Mesenchymal stem cell (in vitro differentiated cells and primary cell): Measurements from ENCODE around the gene ADARB2.

ENCODE experiments used
- DNase-seq: peaks from one replicate; pipeline ENCODE4 v3.0.0-alpha.2; 2013
- H2AFZ ChIP-seq: one replicate; pipeline ENCODE4 v1.6.1; 2013; ENCODE audit warnings: low read depth, mild to moderate bottlenecking, control low read depth, inconsistent platforms, low read length, moderate library complexity
- H2AK5ac ChIP-seq: 2 replicates; pipeline ENCODE4 v1.6.1; 2013; ENCODE audit warnings: low read length, moderate library complexity, mild to moderate bottlenecking, inconsistent platforms; ENCODE audit not compliant: severe bottlenecking
- H2BK120ac ChIP-seq: one replicate; pipeline ENCODE4 v1.6.1; 2013; ENCODE audit warnings: low read depth, mild to moderate bottlenecking, inconsistent platforms, low read length, moderate library complexity
- H2BK12ac ChIP-seq, 2 experiments: one replicate each; pipeline ENCODE4 v1.6.1; 2013; ENCODE audit warnings: inconsistent platforms in 2 of 2, low read length in 2 of 2, mild to moderate bottlenecking in 2 of 2, moderate library complexity in 2 of 2, control low read depth in 1 of 2
- H2BK15ac ChIP-seq: one replicate; pipeline ENCODE4 v1.6.1; 2013; ENCODE audit warnings: mild to moderate bottlenecking, low read depth, inconsistent platforms; ENCODE audit not compliant: poor library complexity, severe bottlenecking
- H2BK5ac ChIP-seq: 2 replicates; pipeline ENCODE4 v1.6.1; 2013; ENCODE audit warnings: low read depth, mild to moderate bottlenecking, low read length, control low read depth, inconsistent platforms; ENCODE audit not compliant: poor library complexity, severe bottlenecking
- H3K14ac ChIP-seq, 2 experiments: one replicate each; pipeline ENCODE4 v1.6.1; 2013; ENCODE audit warnings: inconsistent platforms in 2 of 2, low read length in 2 of 2, control low read depth in 1 of 2, mild to moderate bottlenecking in 1 of 2, moderate library complexity in 1 of 2
- H3K18ac ChIP-seq, 2 experiments: one replicate each; pipeline ENCODE4 v1.6.1; 2013; ENCODE audit warnings: inconsistent platforms in 2 of 2, low read length in 2 of 2, control low read depth in 1 of 2, low read depth in 1 of 2, mild to moderate bottlenecking in 1 of 2
- H3K23ac ChIP-seq, 2 experiments: one replicate each; pipeline ENCODE4 v1.6.1; 2013; ENCODE audit warnings: inconsistent platforms in 2 of 2, low read length in 2 of 2, mild to moderate bottlenecking in 2 of 2, moderate library complexity in 2 of 2, control low read depth in 1 of 2
- H3K27ac ChIP-seq: 2 replicates; pipeline ENCODE4 v1.5.1; 2013; ENCODE audit warnings: mild to moderate bottlenecking, moderate library complexity, low read length, control low read depth, inconsistent platforms; ENCODE audit not compliant: poor library complexity, severe bottlenecking
- H3K27me3 ChIP-seq, 2 experiments: 2 replicates each; pipeline versions ENCODE4 v1.6.1 to v1.7.0; 2013; ENCODE audit warnings: low read length in 2 of 2, mild to moderate bottlenecking in 2 of 2, moderate library complexity in 2 of 2, control low read depth in 1 of 2, inconsistent platforms in 1 of 2; ENCODE audit not compliant: control insufficient read depth in 1 of 2, insufficient read depth in 1 of 2
- H3K36me3 ChIP-seq, 2 experiments: 2 replicates each; pipeline versions ENCODE4 v1.6.1 to v1.7.0; 2013; ENCODE audit warnings: low read length in 2 of 2, control low read depth in 1 of 2, inconsistent platforms in 1 of 2, low read depth in 1 of 2, mild to moderate bottlenecking in 1 of 2; ENCODE audit not compliant: insufficient read depth in 2 of 2, control insufficient read depth in 1 of 2
- H3K4ac ChIP-seq, 2 experiments: one replicate each; pipeline ENCODE4 v1.6.1; 2013; ENCODE audit warnings: inconsistent platforms in 2 of 2, low read length in 2 of 2, mild to moderate bottlenecking in 2 of 2, moderate library complexity in 2 of 2, control low read depth in 1 of 2, low read depth in 1 of 2
- H3K4me1 ChIP-seq: 2 replicates; pipeline ENCODE4 v1.6.1; 2013; ENCODE audit warnings: low read depth, low read length, control low read depth; ENCODE audit not compliant: control insufficient read depth, insufficient read depth
- H3K4me2 ChIP-seq: 2 replicates; pipeline ENCODE4 v1.6.1; 2013; ENCODE audit warnings: low read length, mild to moderate bottlenecking, inconsistent platforms; ENCODE audit not compliant: poor library complexity, severe bottlenecking
- H3K4me3 ChIP-seq, 2 experiments: 2 replicates each; pipeline versions ENCODE4 v1.5.1 to v1.7.0; 2013; ENCODE audit warnings: low read length in 2 of 2, mild to moderate bottlenecking in 2 of 2, control low read depth in 1 of 2, low read depth in 1 of 2; ENCODE audit not compliant: insufficient read depth in 1 of 2
- H3K79me1 ChIP-seq: replicated peaks from 2 replicates; pipeline ENCODE4 v1.6.1; 2013; ENCODE audit warnings: mild to moderate bottlenecking, control low read depth, low read length, inconsistent platforms; ENCODE audit not compliant: poor library complexity, severe bottlenecking
- H3K9ac ChIP-seq: 2 replicates; pipeline ENCODE4 v1.7.0; 2013; ENCODE audit warnings: mild to moderate bottlenecking, low read length, moderate library complexity
- H3K9me3 ChIP-seq: 2 replicates; pipeline ENCODE4 v1.7.0; 2013; ENCODE audit warnings: mild to moderate bottlenecking, low read length; ENCODE audit not compliant: control insufficient read depth
- H4K8ac ChIP-seq: one replicate; pipeline ENCODE4 v1.6.1; 2013; ENCODE audit warnings: inconsistent platforms, mild to moderate bottlenecking, low read length, moderate library complexity
- H4K91ac ChIP-seq: one replicate; pipeline ENCODE4 v1.6.1; 2013; ENCODE audit warnings: mild to moderate bottlenecking, low read length, inconsistent platforms
- WGBS: methylation state at CpG from one replicate; pipeline ENCODE4 v1.1.7; 2013; ENCODE audit warnings: mixed read lengths; 5-methylcytosine and 5-hydroxymethylcytosine counted together

ADARB2 gene

DNA sequence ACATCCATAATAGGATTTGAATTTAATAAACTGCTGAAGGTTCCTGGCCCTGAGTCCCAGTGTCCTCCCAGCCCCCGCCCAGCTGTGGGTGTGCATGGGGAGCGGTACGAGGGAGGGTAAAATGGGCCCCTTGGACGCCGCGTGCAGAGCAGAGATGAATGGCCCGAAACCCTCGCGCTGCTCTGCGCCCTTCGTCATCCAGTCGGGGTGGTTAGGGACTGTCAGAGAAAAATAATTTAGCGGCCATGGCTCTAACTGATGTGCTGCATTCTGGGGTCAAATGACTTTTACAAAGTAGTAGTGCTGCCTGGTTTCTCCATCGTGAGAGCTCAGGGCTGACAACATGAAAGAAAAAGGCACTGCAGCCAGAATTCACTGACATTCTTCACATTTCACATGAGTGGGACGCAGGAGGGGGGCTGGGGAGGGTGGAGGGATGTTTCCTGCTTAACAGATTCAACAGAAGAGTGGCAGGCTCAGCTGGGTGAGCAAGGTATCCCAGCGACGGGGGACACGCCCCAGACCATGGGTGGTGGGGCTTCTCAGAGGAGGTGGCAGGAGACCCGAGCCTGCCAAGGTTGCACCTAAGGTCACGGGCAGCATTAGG is 376.7 kb downstream of the ADARB2 start:
- H2BK5ac ChIP-seq = peak overlapping the region; percentile 36
- no peak overlapping the region for H2BK120ac ChIP-seq
- H3K9ac ChIP-seq = no peak overlapping the region
- peak overlapping the region; percentile 60 for H3K4me2 ChIP-seq
- no peak overlapping the region for H3K23ac ChIP-seq
- H2AFZ ChIP-seq = no peak overlapping the region
- peaks cover 0 to 3% of the 10 kb centered on the region in 2 experiments for H3K36me3 ChIP-seq
- H3K14ac ChIP-seq = no peak overlapping the region
- peaks cover 23% of the 10 kb centered on the region for H3K4me1 ChIP-seq
- H4K91ac ChIP-seq = no peak overlapping the region
- no peaks in the 10 kb centered on the region for H3K9me3 ChIP-seq
- no peak overlapping the region for H3K4me3 ChIP-seq
- DNase-seq = peak; percentile 17
- H2AK5ac ChIP-seq = no peak overlapping the region
- peak overlapping the region in 1 of 2 experiments; percentile 49 for H3K4ac ChIP-seq
- H4K8ac ChIP-seq = no peak overlapping the region
- WGBS = 8% methylated on average over 18 of the region's 20 CpGs
- H2BK12ac ChIP-seq = no peak overlapping the region
- no peaks in the 10 kb centered on the region for H3K79me1 ChIP-seq
- H3K18ac ChIP-seq = peak overlapping the region in 1 of 2 experiments; percentile 25
- H2BK15ac ChIP-seq = no peak overlapping the region
- peaks cover 0 to 2% of the 10 kb centered on the region in 2 experiments for H3K27me3 ChIP-seq
- H3K27ac ChIP-seq = peak overlapping the region; percentile 83

GRCh38 chr10:1360011-1360557 is 377.2 kb downstream of the ADARB2 start:
- H3K23ac ChIP-seq = no peak overlapping the region
- WGBS = 68% methylated on average over 18 of the region's 19 CpGs
- peak overlapping the region; percentile 78 for H2AK5ac ChIP-seq
- H3K4ac ChIP-seq = no peak overlapping the region
- no peak overlapping the region for H4K8ac ChIP-seq
- H3K9ac ChIP-seq = no peak overlapping the region
- H3K4me1 ChIP-seq = peaks cover 23% of the 10 kb centered on the region
- peak overlapping the region; percentile 83 for H3K27ac ChIP-seq
- H3K79me1 ChIP-seq = no peaks in the 10 kb centered on the region
- no peak overlapping the region for H2AFZ ChIP-seq
- H3K18ac ChIP-seq = no peak overlapping the region
- H4K91ac ChIP-seq = peak overlapping the region; percentile 74
- H3K27me3 ChIP-seq = peaks cover 0 to 2% of the 10 kb centered on the region in 2 experiments
- H3K14ac ChIP-seq = no peak overlapping the region
- no peak overlapping the region for H3K4me3 ChIP-seq
- peak overlapping the region; percentile 36 for H2BK5ac ChIP-seq
- H3K36me3 ChIP-seq = peaks cover 0 to 3% of the 10 kb centered on the region in 2 experiments
- no peak overlapping the region for H2BK15ac ChIP-seq
- no peak overlapping the region for H2BK120ac ChIP-seq
- DNase-seq = no peak
- H2BK12ac ChIP-seq = no peak overlapping the region
- no peak overlapping the region for H3K4me2 ChIP-seq
- H3K9me3 ChIP-seq = no peaks in the 10 kb centered on the region

- H2AK5ac ChIP-seq = peak overlapping the region; percentile 6
- H3K23ac ChIP-seq = no peak overlapping the region
- H2AFZ ChIP-seq = no peak overlapping the region
- no peak overlapping the region for H3K4me2 ChIP-seq
- H3K18ac ChIP-seq = no peak overlapping the region
- H2BK120ac ChIP-seq = no peak overlapping the region
- H2BK12ac ChIP-seq = no peak overlapping the region
- H3K4me3 ChIP-seq = no peak overlapping the region
- H3K4ac ChIP-seq = no peak overlapping the region
- 83% methylated on average over 12 of the region's 12 CpGs for WGBS
- H2BK5ac ChIP-seq = no peak overlapping the region
- H3K27ac ChIP-seq = no peak overlapping the region
- H3K9me3 ChIP-seq = no peaks in the 10 kb centered on the region
- no peak overlapping the region for H2BK15ac ChIP-seq
- H3K14ac ChIP-seq = no peak overlapping the region
- H3K79me1 ChIP-seq = no peaks in the 10 kb centered on the region
- H4K91ac ChIP-seq = no peak overlapping the region
- H3K9ac ChIP-seq = no peak overlapping the region
- no peak overlapping the region for H4K8ac ChIP-seq
- H3K4me1 ChIP-seq = peaks cover 23% of the 10 kb centered on the region
- peaks cover 0 to 2% of the 10 kb centered on the region in 2 experiments for H3K27me3 ChIP-seq
- peaks cover 0 to 3% of the 10 kb centered on the region in 2 experiments for H3K36me3 ChIP-seq
- no peak for DNase-seq
These were observed 377.7 kb downstream of the ADARB2 start for GRCh38 chr10:1359626-1359955.

DNA sequence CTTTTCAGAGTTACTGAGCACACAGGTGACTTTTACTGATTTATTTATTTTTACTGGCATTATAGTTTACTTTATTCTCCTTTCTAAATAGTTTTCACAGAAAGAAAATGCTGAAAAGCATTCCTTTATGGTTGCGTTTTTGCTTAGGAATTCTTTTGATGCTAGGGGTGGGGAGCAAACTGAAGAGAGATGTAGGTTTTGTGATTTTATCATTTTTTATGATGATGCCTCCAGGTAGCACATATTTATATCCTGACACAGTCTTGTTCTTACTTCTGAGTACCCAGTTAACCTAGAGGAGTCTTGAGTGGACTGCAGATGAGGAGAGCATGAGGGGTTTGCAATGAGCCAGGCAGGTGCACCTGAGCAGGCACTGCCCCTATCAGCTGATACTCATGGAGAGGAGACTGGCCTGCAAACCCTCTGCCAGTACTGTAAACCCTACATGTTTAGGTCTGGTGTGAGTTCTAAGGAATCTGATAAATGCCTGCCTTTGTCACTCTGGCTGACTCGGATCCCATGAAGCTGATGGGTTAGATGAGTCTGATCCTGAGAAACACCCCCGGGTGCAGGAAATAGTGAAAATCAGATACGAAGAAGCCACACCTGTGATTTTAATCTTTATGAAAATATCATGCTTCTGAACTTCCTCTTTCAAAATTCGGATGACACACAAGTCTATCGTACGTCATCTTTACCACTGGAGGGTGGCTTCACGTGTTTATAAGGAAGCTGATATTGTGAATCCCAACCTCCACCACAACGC is 378.3 kb downstream of the ADARB2 start:
- DNase-seq = no peak
- no peak overlapping the region for H3K14ac ChIP-seq
- H3K27me3 ChIP-seq = peaks cover 0 to 2% of the 10 kb centered on the region in 2 experiments
- no peaks in the 10 kb centered on the region for H3K79me1 ChIP-seq
- H3K23ac ChIP-seq = no peak overlapping the region
- peaks cover 23% of the 10 kb centered on the region for H3K4me1 ChIP-seq
- no peak overlapping the region for H3K27ac ChIP-seq
- peaks cover 0 to 3% of the 10 kb centered on the region in 2 experiments for H3K36me3 ChIP-seq
- no peak overlapping the region for H2BK15ac ChIP-seq
- no peak overlapping the region for H2AFZ ChIP-seq
- no peaks in the 10 kb centered on the region for H3K9me3 ChIP-seq
- H3K4me3 ChIP-seq = no peak overlapping the region
- 87% methylated on average over 8 of the region's 9 CpGs for WGBS
- no peak overlapping the region for H2BK5ac ChIP-seq
- no peak overlapping the region for H3K4me2 ChIP-seq
- no peak overlapping the region for H2BK120ac ChIP-seq
- H4K91ac ChIP-seq = no peak overlapping the region
- H3K9ac ChIP-seq = no peak overlapping the region
- H2BK12ac ChIP-seq = no peak overlapping the region
- no peak overlapping the region for H3K4ac ChIP-seq
- no peak overlapping the region for H4K8ac ChIP-seq
- no peak overlapping the region for H3K18ac ChIP-seq
- no peak overlapping the region for H2AK5ac ChIP-seq
